Measurements from ENCODE around the gene TSC22D4.

DNA sequence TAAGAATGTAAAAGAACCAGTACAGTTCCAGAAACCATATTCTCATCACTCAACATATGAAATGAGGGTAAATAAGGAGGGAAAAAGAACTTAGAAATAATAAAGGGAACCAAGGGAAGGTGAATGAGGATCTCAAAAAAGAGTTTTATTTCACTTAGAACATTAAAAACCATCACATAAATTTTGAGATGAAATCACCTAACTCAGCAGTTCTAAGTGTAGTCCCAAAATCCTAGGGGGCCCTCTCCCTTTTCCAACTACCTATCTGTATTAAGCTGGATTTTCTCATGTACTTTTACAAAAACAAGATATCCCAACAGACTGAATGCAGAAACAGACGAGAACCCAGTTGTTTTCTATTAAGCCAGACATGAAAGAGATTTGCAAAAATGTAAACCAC lies 53.7 kb downstream of the TSC22D4 start:
- TF ChIP-seq YY1 (IDR thresholded peaks at IDR 0.05) (no peak), EGR1 (IDR thresholded peaks at IDR 0.05; ENCODE audit: low read depth in 2 of 2) (no peak), MAX (IDR thresholded peaks at IDR 0.05) (no peak)
- TF ChIP-seq, protein P1, sequence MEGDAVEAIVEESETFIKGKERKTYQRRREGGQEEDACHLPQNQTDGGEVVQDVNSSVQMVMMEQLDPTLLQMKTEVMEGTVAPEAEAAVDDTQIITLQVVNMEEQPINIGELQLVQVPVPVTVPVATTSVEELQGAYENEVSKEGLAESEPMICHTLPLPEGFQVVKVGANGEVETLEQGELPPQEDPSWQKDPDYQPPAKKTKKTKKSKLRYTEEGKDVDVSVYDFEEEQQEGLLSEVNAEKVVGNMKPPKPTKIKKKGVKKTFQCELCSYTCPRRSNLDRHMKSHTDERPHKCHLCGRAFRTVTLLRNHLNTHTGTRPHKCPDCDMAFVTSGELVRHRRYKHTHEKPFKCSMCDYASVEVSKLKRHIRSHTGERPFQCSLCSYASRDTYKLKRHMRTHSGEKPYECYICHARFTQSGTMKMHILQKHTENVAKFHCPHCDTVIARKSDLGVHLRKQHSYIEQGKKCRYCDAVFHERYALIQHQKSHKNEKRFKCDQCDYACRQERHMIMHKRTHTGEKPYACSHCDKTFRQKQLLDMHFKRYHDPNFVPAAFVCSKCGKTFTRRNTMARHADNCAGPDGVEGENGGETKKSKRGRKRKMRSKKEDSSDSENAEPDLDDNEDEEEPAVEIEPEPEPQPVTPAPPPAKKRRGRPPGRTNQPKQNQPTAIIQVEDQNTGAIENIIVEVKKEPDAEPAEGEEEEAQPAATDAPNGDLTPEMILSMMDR (IDR thresholded peaks at IDR 0.05; ENCODE audit: low read depth, low read length, missing input control): no peak

Measured in liver (tissue), 3 donors.